Neural cell (in vitro differentiated cells): ENCODE data around the gene GFRA4. TPM values are rescaled to one million over a fixed set of nuclear protein-coding genes. Genes with fewer than 3 reads are reported as not detected.

Experiments used
- H2AFZ ChIP-seq: fragments of 200-600, 300-800 bp; sonication (generic), shearing (Covaris generic); 2 replicates; pipeline ENCODE4 v1.6.0; 2014; ENCODE audit warnings: low read depth, mild to moderate bottlenecking, antibody characterized with exemption, low read length, moderate library complexity
- H3F3A ChIP-seq: fragments of 200-600 bp; shearing (Covaris generic); 2 replicates; pipeline ENCODE4 v1.6.1; 2016; ENCODE audit warnings: mild to moderate bottlenecking, moderate library complexity, mixed read lengths, antibody characterized with exemption, low read length; ENCODE audit not compliant: insufficient read depth, poor library complexity, severe bottlenecking
- H3K27ac ChIP-seq: fragments of 200-600, 300-800 bp; sonication (generic), shearing (Covaris generic); 2 replicates; pipeline ENCODE4 v1.5.1; 2014; ENCODE audit warnings: mild to moderate bottlenecking, low read length, moderate library complexity
- H3K27me3 ChIP-seq: fragments of 300-800, 200-600 bp; sonication (generic), shearing (Covaris generic); 2 replicates; pipeline ENCODE4 v1.6.0; 2014; ENCODE audit warnings: mild to moderate bottlenecking, low read depth, low read length, moderate library complexity; ENCODE audit not compliant: insufficient read depth
- H3K36me3 ChIP-seq: fragments of 300-800, 200-600 bp; sonication (generic), shearing (Covaris generic); 2 replicates; pipeline ENCODE4 v1.5.1; 2014; ENCODE audit warnings: mild to moderate bottlenecking, antibody characterized with exemption, low read length, moderate library complexity; ENCODE audit not compliant: insufficient read depth
- H3K4me2 ChIP-seq: fragments of 300-800, 200-600 bp; sonication (generic), shearing (Covaris generic); 2 replicates; pipeline ENCODE4 v1.6.0; 2014; ENCODE audit warnings: mild to moderate bottlenecking, low read length
- H3K4me3 ChIP-seq: fragments of 300-800, 200-600 bp; sonication (generic), shearing (Covaris generic); 2 replicates; pipeline ENCODE4 v1.5.1; 2014; ENCODE audit warnings: mild to moderate bottlenecking, low read length, moderate library complexity
- H3K79me2 ChIP-seq: fragments of 200-600 bp; shearing (Covaris generic); replicated peaks from 2 replicates; pipeline ENCODE4 v1.6.0; 2014; ENCODE audit warnings: mild to moderate bottlenecking, low read length, moderate library complexity; ENCODE audit not compliant: insufficient read depth
- H3K9ac ChIP-seq: fragments of 300-800, 200-600 bp; sonication (generic), shearing (Covaris generic); 2 replicates; pipeline ENCODE4 v1.6.1; 2016; ENCODE audit warnings: mild to moderate bottlenecking, low read length, mixed read lengths
- H3K9me2 ChIP-seq: fragments of 200-600 bp; shearing (Covaris generic); 2 replicates; pipeline ENCODE4 v1.6.1; 2016; ENCODE audit warnings: mild to moderate bottlenecking, low read length, mixed read lengths; ENCODE audit not compliant: insufficient read depth
- H3K9me3 ChIP-seq: fragments of 200-600, 300-800 bp; sonication (generic), shearing (Covaris generic); 2 replicates; pipeline ENCODE4 v1.6.1; 2016; ENCODE audit warnings: mild to moderate bottlenecking, mixed run types, low read length, moderate library complexity, mixed read lengths
- H4K20me1 ChIP-seq: fragments of 200-600 bp; shearing (Covaris generic); 2 replicates; pipeline ENCODE4 v1.6.1; 2016; ENCODE audit warnings: mild to moderate bottlenecking, mixed run types; ENCODE audit not compliant: insufficient read depth
- EP300 ChIP-seq: fragments of 450-650 bp; conservative IDR thresholded peaks from 2 replicates; pipeline ENCODE4 v1.6.1; 2014; ENCODE audit warnings: antibody characterized with exemption, mild to moderate bottlenecking, moderate library complexity; ENCODE audit not compliant: poor library complexity, severe bottlenecking
- EZH2 ChIP-seq: fragments of 200-600, 300-800 bp; shearing (Covaris generic), sonication (generic); IDR thresholded peaks from 2 replicates; pipeline ENCODE4 v1.6.1; 2014; ENCODE audit warnings: antibody characterized with exemption, low read length, borderline replicate concordance, mild to moderate bottlenecking; ENCODE audit not compliant: insufficient read depth, poor library complexity, severe bottlenecking
- MXI1 ChIP-seq: fragments of 450-650 bp; conservative IDR thresholded peaks from 2 replicates; pipeline ENCODE4 v1.6.1; 2014; ENCODE audit warnings: antibody characterized with exemption, mild to moderate bottlenecking; ENCODE audit not compliant: poor library complexity, severe bottlenecking
- POLR2AphosphoS5 ChIP-seq: IDR thresholded peaks from 2 replicates; pipeline ENCODE4 v1.6.1; 2012
- RAD21 ChIP-seq: fragments of 450-650 bp; conservative IDR thresholded peaks from 2 replicates; pipeline ENCODE4 v1.6.1; 2014; ENCODE audit warnings: antibody characterized with exemption, mild to moderate bottlenecking, moderate library complexity
- SMC3 ChIP-seq: fragments of 450-650 bp; conservative IDR thresholded peaks from 2 replicates; pipeline ENCODE4 v1.6.1; 2014; ENCODE audit warnings: antibody characterized with exemption, mild to moderate bottlenecking, moderate library complexity; ENCODE audit not compliant: poor library complexity
- TAF1 ChIP-seq: IDR thresholded peaks from 2 replicates; pipeline ENCODE4 v1.6.1; 2012; ENCODE audit warnings: low read depth
- polyA plus RNA-seq: library from polyadenylated mRNA; depleted of rRNA; stranded (reverse); fragments of >200 nt; gene quantifications from 2 replicates; pipeline ENCODE4 v1.2.3, GENCODE V29; 2014
- TF ChIP-seq, protein P1 (sequence below): IDR thresholded peaks from 2 replicates; pipeline ENCODE4 v1.6.1; 2012; ENCODE audit warnings: borderline replicate concordance
- TF ChIP-seq, protein P2 (sequence below): fragments of 450-650 bp; IDR thresholded peaks from 2 replicates; pipeline ENCODE4 v1.5.1; 2014; ENCODE audit warnings: antibody characterized with exemption, mild to moderate bottlenecking, moderate library complexity; ENCODE audit not compliant: poor library complexity, severe bottlenecking

The GFRA4 gene
- polyA plus RNA-seq, 1 donor from 2014 or later: not detected

DNA sequence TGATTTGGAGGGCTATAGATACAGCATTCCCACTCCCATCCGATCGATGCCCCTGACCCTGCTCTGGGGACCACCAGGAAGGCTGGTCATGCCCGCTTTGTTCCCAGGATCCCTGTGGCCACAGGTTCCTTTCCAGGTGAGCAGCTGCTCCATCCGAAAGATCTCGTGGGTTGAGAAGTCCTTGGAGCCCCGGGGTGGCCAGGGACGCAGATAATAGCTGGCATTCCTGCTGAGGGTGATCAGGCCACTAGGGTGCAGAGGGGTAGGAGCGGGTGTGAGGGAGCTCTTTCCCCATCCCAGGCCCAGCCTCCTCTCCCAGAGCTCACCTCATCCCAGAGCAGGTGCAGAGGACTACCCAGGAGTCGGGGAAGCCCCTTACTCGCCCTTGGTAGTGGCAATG lies 11.2 kb upstream of the GFRA4 start:
- no peaks in the 10 kb centered on the region for H4K20me1 ChIP-seq

DNA sequence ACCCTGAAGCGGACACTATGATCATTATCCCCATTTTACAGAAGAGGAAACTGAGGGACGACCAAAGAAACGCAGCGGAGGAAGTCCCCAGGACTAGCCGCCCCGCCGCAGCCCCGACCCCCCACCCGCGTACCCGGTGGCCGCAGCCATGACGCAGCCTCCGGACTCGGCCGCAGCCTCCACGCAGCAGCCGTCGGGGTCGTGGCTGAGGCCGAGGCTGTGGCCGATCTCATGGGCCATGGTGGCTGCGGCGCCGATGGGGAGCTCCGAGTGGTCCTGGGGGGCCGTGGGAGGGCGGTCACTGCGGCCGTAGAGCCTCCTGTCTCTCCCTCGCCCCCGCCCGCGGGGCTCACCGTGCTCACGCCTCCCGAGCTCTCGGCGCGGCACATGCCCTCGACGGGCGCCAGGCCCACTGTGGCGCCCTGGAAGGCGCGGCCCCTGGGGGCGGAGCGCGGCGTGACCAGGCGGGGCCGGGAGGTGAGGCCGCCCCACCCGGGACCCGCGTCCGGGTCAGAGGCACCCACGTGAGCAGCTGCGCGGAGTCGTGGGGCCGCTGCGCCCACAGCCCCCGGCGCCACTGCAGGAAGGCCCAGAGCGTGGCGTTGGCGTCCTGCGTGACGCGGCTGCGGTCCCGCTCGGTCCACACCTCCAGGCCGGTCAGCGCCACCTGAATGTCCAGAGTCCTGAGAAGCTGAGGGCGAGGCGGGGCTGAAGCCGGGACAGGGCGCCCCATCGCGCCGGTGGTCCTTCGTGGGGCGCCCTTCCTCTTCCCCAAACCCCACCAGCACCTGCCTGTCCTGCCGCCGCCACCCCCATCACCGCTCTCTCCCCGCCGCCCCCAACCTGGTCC lies 10.2 kb upstream of the GFRA4 start:
- no peaks in the 10 kb centered on the region for H4K20me1 ChIP-seq
- TF ChIP-seq, protein P1, sequence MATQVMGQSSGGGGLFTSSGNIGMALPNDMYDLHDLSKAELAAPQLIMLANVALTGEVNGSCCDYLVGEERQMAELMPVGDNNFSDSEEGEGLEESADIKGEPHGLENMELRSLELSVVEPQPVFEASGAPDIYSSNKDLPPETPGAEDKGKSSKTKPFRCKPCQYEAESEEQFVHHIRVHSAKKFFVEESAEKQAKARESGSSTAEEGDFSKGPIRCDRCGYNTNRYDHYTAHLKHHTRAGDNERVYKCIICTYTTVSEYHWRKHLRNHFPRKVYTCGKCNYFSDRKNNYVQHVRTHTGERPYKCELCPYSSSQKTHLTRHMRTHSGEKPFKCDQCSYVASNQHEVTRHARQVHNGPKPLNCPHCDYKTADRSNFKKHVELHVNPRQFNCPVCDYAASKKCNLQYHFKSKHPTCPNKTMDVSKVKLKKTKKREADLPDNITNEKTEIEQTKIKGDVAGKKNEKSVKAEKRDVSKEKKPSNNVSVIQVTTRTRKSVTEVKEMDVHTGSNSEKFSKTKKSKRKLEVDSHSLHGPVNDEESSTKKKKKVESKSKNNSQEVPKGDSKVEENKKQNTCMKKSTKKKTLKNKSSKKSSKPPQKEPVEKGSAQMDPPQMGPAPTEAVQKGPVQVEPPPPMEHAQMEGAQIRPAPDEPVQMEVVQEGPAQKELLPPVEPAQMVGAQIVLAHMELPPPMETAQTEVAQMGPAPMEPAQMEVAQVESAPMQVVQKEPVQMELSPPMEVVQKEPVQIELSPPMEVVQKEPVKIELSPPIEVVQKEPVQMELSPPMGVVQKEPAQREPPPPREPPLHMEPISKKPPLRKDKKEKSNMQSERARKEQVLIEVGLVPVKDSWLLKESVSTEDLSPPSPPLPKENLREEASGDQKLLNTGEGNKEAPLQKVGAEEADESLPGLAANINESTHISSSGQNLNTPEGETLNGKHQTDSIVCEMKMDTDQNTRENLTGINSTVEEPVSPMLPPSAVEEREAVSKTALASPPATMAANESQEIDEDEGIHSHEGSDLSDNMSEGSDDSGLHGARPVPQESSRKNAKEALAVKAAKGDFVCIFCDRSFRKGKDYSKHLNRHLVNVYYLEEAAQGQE: no peak
- TF ChIP-seq POLR2AphosphoS5: no peak
- no peak for TF ChIP-seq MXI1
- TF ChIP-seq RAD21: no peak
- no peak for TF ChIP-seq TAF1
- no peak for TF ChIP-seq EP300
- no peak for TF ChIP-seq EZH2
- TF ChIP-seq, protein P2, sequence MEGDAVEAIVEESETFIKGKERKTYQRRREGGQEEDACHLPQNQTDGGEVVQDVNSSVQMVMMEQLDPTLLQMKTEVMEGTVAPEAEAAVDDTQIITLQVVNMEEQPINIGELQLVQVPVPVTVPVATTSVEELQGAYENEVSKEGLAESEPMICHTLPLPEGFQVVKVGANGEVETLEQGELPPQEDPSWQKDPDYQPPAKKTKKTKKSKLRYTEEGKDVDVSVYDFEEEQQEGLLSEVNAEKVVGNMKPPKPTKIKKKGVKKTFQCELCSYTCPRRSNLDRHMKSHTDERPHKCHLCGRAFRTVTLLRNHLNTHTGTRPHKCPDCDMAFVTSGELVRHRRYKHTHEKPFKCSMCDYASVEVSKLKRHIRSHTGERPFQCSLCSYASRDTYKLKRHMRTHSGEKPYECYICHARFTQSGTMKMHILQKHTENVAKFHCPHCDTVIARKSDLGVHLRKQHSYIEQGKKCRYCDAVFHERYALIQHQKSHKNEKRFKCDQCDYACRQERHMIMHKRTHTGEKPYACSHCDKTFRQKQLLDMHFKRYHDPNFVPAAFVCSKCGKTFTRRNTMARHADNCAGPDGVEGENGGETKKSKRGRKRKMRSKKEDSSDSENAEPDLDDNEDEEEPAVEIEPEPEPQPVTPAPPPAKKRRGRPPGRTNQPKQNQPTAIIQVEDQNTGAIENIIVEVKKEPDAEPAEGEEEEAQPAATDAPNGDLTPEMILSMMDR: no peak
- no peak for TF ChIP-seq SMC3
- no peaks in the 10 kb centered on the region for H3K9me3 ChIP-seq
- H3K4me2 ChIP-seq: no peak overlapping the region
- no peak overlapping the region for H3K4me3 ChIP-seq
- no peak overlapping the region for H3K27ac ChIP-seq
- no peak overlapping the region for H2AFZ ChIP-seq
- no peaks in the 10 kb centered on the region for H3F3A ChIP-seq
- H3K27me3 ChIP-seq: peaks cover 36% of the 10 kb centered on the region
- H3K9ac ChIP-seq: no peak overlapping the region
- H3K36me3 ChIP-seq: no peaks in the 10 kb centered on the region
- H3K79me2 ChIP-seq: no peaks in the 10 kb centered on the region
- H3K9me2 ChIP-seq: no peaks in the 10 kb centered on the region

More for the DNA sequence above, 11.2 kb upstream of the GFRA4 start:
- TF ChIP-seq EZH2 (no peak), EP300 (no peak), POLR2AphosphoS5 (no peak), SMC3 (no peak)
- TF ChIP-seq, protein P2: no peak
- TF ChIP-seq, protein P1: no peak
- Histone ChIP-seq H3K9ac (no peak overlapping the region), H3K79me2 (no peaks in the 10 kb centered on the region), H3F3A (no peaks in the 10 kb centered on the region), H3K36me3 (no peaks in the 10 kb centered on the region), H3K9me2 (no peaks in the 10 kb centered on the region), H3K9me3 (no peaks in the 10 kb centered on the region), H3K4me2 (no peak overlapping the region), H3K4me3 (no peak overlapping the region), H3K27me3 (peaks cover 36% of the 10 kb centered on the region), H2AFZ (no peak overlapping the region), H3K27ac (no peak overlapping the region)
